GM12892 (cell line): ENCODE results near the gene PPIL1.

Experiments
- POLR2A ChIP-seq: IDR thresholded peaks from 2 replicates; pipeline ENCODE4 v1.6.1; 2011; ENCODE audit warnings: low read depth, low read length, control low read depth
- TAF1 ChIP-seq: IDR thresholded peaks from 2 replicates; pipeline ENCODE4 v1.6.1; 2011; ENCODE audit warnings: low read depth, mild to moderate bottlenecking, control low read depth, low read length, borderline replicate concordance

GRCh38 chr6:36824253-36824652 is 50.4 kb downstream of the PPIL1 start:
- TF ChIP-seq POLR2A (no peak), TAF1 (no peak)
